Activated CD4-positive, alpha-beta T cell treated with anti-CD3 and anti-CD28 coated beads, Interleukin-2, amount 10 ng/mL, durations not matched to agents 7 days and 5 days (primary cell): Measurements from ENCODE around the gene URB1. TPM values are rescaled to one million over a fixed set of nuclear protein-coding genes. Genes with fewer than 3 reads are reported as not detected.

Experiments used
- CTCF ChIA-PET: fragments of 350-600 bp; sonication (Branson Sonifier 250); formaldehyde crosslinking; loops from one replicate; lab custom pipeline; 2021; ENCODE audit warnings: antibody characterized with exemption; lab: Charles Lee
- POLR2A ChIA-PET: fragments of 350-600 bp; sonication (Branson Sonifier 250); formaldehyde crosslinking; loops from one replicate; lab custom pipeline; 2021; ENCODE audit warnings: antibody characterized with exemption; lab: Charles Lee
- DNase-seq: peaks from one replicate; pipeline ENCODE4 v3.0.0-alpha.2; 2020
- H3K27ac Mint-ChIP-seq: one replicate; pipeline ENCODE4 v1.8.0; 2021; ENCODE audit warnings: mild to moderate bottlenecking, moderate library complexity, mixed read lengths
- H3K27me3 Mint-ChIP-seq: one replicate; pipeline ENCODE4 v1.8.0; 2021; ENCODE audit warnings: mixed read lengths
- H3K36me3 Mint-ChIP-seq: one replicate; pipeline ENCODE4 v1.8.0; 2021; ENCODE audit warnings: low read depth, mixed read lengths
- H3K4me1 Mint-ChIP-seq: one replicate; pipeline ENCODE4 v1.8.0; 2021; ENCODE audit warnings: mixed read lengths
- H3K4me3 Mint-ChIP-seq: one replicate; pipeline ENCODE4 v1.8.0; 2021; ENCODE audit warnings: mild to moderate bottlenecking, moderate library complexity, mixed read lengths
- H3K9me3 Mint-ChIP-seq: one replicate; pipeline ENCODE4 v1.8.0; 2021; ENCODE audit warnings: mixed read lengths
- total RNA-seq, 2 experiments: library from RNA; stranded (reverse); gene quantifications; one replicate each; pipeline ENCODE4 v1.2.3, GENCODE V29; 2021

URB1 gene
- total RNA-seq, 2 experiments from 2014 or later = 16.3 to 16.9 TPM

DNA sequence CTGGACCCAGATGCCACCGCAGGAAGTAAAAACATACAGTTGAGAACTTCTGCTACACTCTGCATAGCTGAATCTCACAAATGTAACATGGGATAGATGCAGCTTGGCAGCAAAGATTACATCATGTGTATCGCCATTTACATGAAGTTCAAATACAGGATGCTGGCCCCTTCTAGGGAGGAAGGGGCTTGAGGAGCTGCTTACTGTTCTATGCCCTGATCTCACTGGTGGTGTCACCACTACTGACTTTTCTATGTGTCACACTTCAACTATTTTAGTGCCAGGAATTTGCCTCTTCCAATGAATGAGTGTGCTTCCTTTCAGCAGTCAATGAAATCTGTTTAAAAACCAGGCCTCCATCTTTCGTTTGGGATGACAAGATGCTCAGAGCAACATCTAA, 63.0 kb downstream of the URB1 start:
- Mint-ChIP-seq H3K9me3 (no peaks in the 10 kb centered on the region), H3K4me3 (no peak overlapping the region), H3K27me3 (no peaks in the 10 kb centered on the region), H3K36me3 (peaks cover 75% of the 10 kb centered on the region), H3K4me1 (no peaks in the 10 kb centered on the region), H3K27ac (no peak overlapping the region)
- no peak for DNase-seq
- ChIA-PET CTCF (no interaction called here), POLR2A (no interaction called here)

DNA sequence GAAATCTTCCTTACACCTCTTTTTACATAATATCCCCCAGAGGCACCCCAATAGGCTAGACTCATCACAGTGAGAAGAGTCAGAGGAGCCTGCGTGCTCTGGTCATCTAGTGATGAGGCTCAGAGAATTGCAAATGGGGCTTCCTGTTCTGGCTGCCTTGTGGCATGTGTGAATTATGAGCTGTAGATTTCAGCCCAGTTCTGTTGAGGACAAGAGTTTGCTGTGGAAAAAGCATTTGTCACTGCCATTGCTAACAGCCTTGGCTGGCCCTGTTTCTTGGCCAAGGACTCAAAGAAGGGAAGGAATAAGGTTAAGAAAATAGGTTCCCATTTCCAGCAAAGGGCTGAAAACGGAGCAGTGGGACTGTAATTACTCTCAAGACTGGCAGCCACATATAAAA, 63.5 kb downstream of the URB1 start:
- CTCF ChIA-PET = no interaction called here
- Mint-ChIP-seq H3K27me3 (no peaks in the 10 kb centered on the region), H3K36me3 (peaks cover 74% of the 10 kb centered on the region), H3K4me1 (no peaks in the 10 kb centered on the region), H3K9me3 (no peaks in the 10 kb centered on the region), H3K27ac (no peak overlapping the region), H3K4me3 (no peak overlapping the region)
- POLR2A ChIA-PET = no interaction called here
- DNase-seq = no peak

- H3K36me3 Mint-ChIP-seq = peaks cover 75% of the 10 kb centered on the region
- no peak overlapping the region for H3K4me3 Mint-ChIP-seq
- H3K27ac Mint-ChIP-seq = no peak overlapping the region
- ChIA-PET CTCF (no interaction called here), POLR2A (no interaction called here)
- no peaks in the 10 kb centered on the region for H3K9me3 Mint-ChIP-seq
- H3K4me1 Mint-ChIP-seq = no peaks in the 10 kb centered on the region
- no peaks in the 10 kb centered on the region for H3K27me3 Mint-ChIP-seq
- no peak for DNase-seq
Measured at GRCh38 chr21:32328595-32328994, 64.2 kb downstream of the URB1 start.

- ChIA-PET CTCF (interaction anchor here (0.8 kb wide), 1 partner anchor 41 kb away, joined by 3 read pairs; no protein-coding TSS in a partner anchor), POLR2A (no interaction called here)
- H3K4me1 Mint-ChIP-seq = no peaks in the 10 kb centered on the region
- DNase-seq = no peak
- no peaks in the 10 kb centered on the region for H3K27me3 Mint-ChIP-seq
- H3K4me3 Mint-ChIP-seq = no peak overlapping the region
- H3K36me3 Mint-ChIP-seq = peaks cover 64% of the 10 kb centered on the region
- H3K27ac Mint-ChIP-seq = no peak overlapping the region
- H3K9me3 Mint-ChIP-seq = no peaks in the 10 kb centered on the region
Measured at GRCh38 chr21:32325706-32326105, 67.1 kb downstream of the URB1 start.

GRCh38 chr21:32322676-32323075, 70.1 kb downstream of the URB1 start:
- Mint-ChIP-seq H3K27ac (no peak overlapping the region), H3K9me3 (no peaks in the 10 kb centered on the region), H3K27me3 (no peaks in the 10 kb centered on the region), H3K4me1 (no peaks in the 10 kb centered on the region), H3K4me3 (no peak overlapping the region), H3K36me3 (peaks cover 53% of the 10 kb centered on the region)
- CTCF ChIA-PET = no interaction called here
- no peak for DNase-seq
- POLR2A ChIA-PET = no interaction called here

DNA sequence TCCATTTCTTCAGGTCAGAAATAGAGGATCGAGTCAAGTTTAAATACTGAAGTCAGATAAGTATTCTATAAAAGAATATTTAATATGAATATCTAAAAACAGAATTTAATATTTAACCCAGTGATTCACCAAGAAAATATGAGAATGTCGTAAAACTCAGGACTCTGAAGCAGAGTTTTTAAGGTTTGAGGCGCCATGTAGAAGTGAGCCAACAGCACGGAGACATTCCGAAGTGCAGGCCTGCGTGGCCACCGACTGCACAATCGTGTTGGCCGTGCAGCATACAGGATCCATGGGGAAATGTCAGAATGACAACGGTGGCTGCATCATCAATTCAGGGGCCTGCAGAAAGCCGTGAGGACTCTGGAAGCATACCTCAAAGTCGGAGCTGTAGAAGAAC, 70.7 kb downstream of the URB1 start:
- no peaks in the 10 kb centered on the region for H3K4me1 Mint-ChIP-seq
- H3K9me3 Mint-ChIP-seq = no peaks in the 10 kb centered on the region
- ChIA-PET POLR2A (no interaction called here), CTCF (no interaction called here)
- no peaks in the 10 kb centered on the region for H3K27me3 Mint-ChIP-seq
- no peak overlapping the region for H3K27ac Mint-ChIP-seq
- peaks cover 48% of the 10 kb centered on the region for H3K36me3 Mint-ChIP-seq
- DNase-seq = no peak
- H3K4me3 Mint-ChIP-seq = no peak overlapping the region

GRCh38 chr21:32321480-32321879, 71.3 kb downstream of the URB1 start:
- H3K9me3 Mint-ChIP-seq = no peaks in the 10 kb centered on the region
- peaks cover 44% of the 10 kb centered on the region for H3K36me3 Mint-ChIP-seq
- no peaks in the 10 kb centered on the region for H3K4me1 Mint-ChIP-seq
- H3K4me3 Mint-ChIP-seq = no peak overlapping the region
- no peak for DNase-seq
- no peak overlapping the region for H3K27ac Mint-ChIP-seq
- no peaks in the 10 kb centered on the region for H3K27me3 Mint-ChIP-seq
- CTCF ChIA-PET = no interaction called here
- POLR2A ChIA-PET = no interaction called here

GRCh38 chr21:32320726-32321125, 72.1 kb downstream of the URB1 start:
- Mint-ChIP-seq H3K36me3 (peaks cover 40% of the 10 kb centered on the region), H3K27ac (no peak overlapping the region), H3K9me3 (no peaks in the 10 kb centered on the region), H3K4me3 (no peak overlapping the region), H3K4me1 (no peaks in the 10 kb centered on the region), H3K27me3 (no peaks in the 10 kb centered on the region)
- ChIA-PET POLR2A (no interaction called here), CTCF (no interaction called here)
- no peak for DNase-seq

- H3K36me3 Mint-ChIP-seq = peaks cover 35% of the 10 kb centered on the region
Measured at GRCh38 chr21:32320059-32320458, 72.8 kb downstream of the URB1 start.

DNA sequence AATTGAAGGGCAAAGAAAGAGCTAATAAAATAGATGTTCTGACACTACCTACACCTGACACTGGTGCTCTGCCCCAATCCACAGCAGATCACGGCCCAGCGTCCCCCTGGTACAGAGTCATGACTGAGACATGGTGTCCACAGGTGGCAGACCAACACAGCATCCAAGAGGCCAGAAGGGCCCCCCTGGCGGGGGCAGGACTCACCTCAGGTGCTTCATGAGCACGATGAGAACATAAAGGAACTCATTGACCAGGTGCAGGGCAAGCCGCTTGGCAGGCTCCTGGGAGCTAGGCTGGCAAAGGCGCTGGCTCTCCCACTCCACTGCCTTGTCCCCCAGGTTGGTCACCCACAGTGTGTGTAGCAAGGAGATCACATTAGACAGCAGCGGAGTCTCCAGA, 73.8 kb downstream of the URB1 start:
- Mint-ChIP-seq H3K9me3 (no peaks in the 10 kb centered on the region), H3K4me1 (no peaks in the 10 kb centered on the region), H3K27ac (no peak overlapping the region), H3K36me3 (peaks cover 30% of the 10 kb centered on the region), H3K27me3 (no peaks in the 10 kb centered on the region), H3K4me3 (no peak overlapping the region)
- POLR2A ChIA-PET = no interaction called here
- CTCF ChIA-PET = interaction anchor here (1.8 kb wide), 1 partner anchor 17 kb away, joined by 6 read pairs; no protein-coding TSS in a partner anchor
- DNase-seq = no peak

More at GRCh38 chr21:32320059-32320458, 72.8 kb downstream of the URB1 start:
- ChIA-PET POLR2A (no interaction called here), CTCF (no interaction called here)
- no peak overlapping the region for H3K4me3 Mint-ChIP-seq
- H3K27ac Mint-ChIP-seq = peak overlapping the region; percentile 25
- H3K9me3 Mint-ChIP-seq = no peaks in the 10 kb centered on the region
- H3K27me3 Mint-ChIP-seq = no peaks in the 10 kb centered on the region
- no peaks in the 10 kb centered on the region for H3K4me1 Mint-ChIP-seq
- DNase-seq = no peak

DNA sequence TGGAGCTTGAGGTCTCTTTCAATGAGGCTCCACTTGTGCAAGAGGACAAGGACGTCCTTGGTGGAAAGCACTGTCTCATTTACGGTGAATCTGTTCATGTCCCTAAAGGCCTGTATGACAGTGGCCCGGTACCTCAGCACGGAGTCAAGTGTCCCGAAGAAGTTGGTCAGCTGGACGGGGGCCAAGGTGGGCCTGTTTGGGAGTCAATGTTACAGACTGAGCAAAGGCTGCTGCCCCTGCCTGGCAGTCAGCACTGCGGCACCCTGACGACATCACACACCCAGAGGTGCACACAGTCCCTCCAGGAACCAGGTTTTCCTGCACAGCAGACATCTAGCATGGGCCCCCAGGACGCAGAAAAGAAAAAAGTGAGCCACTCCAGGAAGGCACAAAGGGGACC, 75.1 kb downstream of the URB1 start:
- ChIA-PET POLR2A (no interaction called here), CTCF (interaction anchor here (1.8 kb wide), 1 partner anchor 18 kb away, joined by 6 read pairs; no protein-coding TSS in a partner anchor)
- H3K27me3 Mint-ChIP-seq = no peaks in the 10 kb centered on the region
- H3K4me1 Mint-ChIP-seq = no peaks in the 10 kb centered on the region
- no peaks in the 10 kb centered on the region for H3K9me3 Mint-ChIP-seq
- DNase-seq = no peak
- H3K4me3 Mint-ChIP-seq = no peak overlapping the region
- peaks cover 25% of the 10 kb centered on the region for H3K36me3 Mint-ChIP-seq
- H3K27ac Mint-ChIP-seq = no peak overlapping the region

DNA sequence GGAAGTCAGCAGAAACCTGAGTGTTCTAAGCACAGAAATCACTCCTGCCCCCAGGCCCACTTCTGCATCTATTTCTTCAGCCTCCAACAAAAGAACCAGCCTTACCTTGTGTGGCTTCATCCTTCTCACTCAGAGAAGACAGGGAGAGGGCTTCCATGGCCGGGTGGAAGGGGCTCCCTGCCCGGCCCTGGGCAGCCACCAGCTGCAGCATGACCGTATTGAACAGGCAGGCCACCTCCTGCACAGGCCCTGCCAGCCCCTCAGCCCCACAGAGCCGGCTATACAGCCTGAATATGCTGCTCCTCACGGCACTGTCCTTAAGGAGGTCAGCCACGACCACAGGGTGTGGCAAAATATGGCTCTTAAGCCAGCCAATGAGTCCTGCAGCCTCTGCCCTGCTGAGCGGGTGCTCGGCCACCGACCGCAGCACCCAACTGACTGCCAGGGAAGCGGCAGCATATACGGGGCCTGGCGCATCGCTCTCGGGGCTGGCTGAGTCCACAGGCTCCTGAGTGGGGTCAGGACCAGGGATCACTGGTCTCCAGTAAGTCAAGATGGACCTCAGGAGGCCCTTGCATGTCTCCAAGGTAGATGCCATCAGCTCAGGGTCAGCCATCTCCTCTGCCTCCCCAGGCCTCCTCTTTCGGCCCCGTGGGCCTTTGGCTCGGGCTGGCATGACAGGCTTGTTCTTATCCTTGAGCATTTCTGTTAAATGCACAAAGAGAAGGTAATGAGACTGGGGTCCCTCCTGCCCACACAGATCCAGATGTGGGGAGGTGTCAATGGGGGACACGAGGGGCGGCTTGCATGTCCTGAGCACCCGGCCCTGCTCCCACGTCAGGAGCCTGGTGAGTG, 76.2 kb downstream of the URB1 start:
- CTCF ChIA-PET = no interaction called here
- Mint-ChIP-seq H3K27me3 (no peaks in the 10 kb centered on the region), H3K36me3 (peaks cover 20% of the 10 kb centered on the region), H3K9me3 (no peaks in the 10 kb centered on the region), H3K4me1 (no peaks in the 10 kb centered on the region), H3K27ac (no peak overlapping the region), H3K4me3 (no peak overlapping the region)
- POLR2A ChIA-PET = no interaction called here
- DNase-seq = no peak

GRCh38 chr21:32315511-32316281, 77.1 kb downstream of the URB1 start:
- Mint-ChIP-seq H3K27me3 (no peaks in the 10 kb centered on the region), H3K4me3 (no peak overlapping the region), H3K36me3 (peaks cover 25% of the 10 kb centered on the region), H3K27ac (no peak overlapping the region), H3K4me1 (no peaks in the 10 kb centered on the region), H3K9me3 (no peaks in the 10 kb centered on the region)
- ChIA-PET POLR2A (no interaction called here), CTCF (interaction anchor here (0.8 kb wide), 1 partner anchor 79 kb away, joined by 3 read pairs; no protein-coding TSS in a partner anchor)
- DNase-seq = no peak
